Fibroblast of lung (primary cell): Measurements from ENCODE around the gene AFAP1.

Source experiments
- CTCF ChIP-seq, 2 donors: IDR thresholded peaks in 1 of 2; conservative IDR thresholded peaks in 1 of 2; 1 replicate in 1 of 2; 2 replicates in 1 of 2; pipeline ENCODE4 v1.5.1; 2011 to 2012; ENCODE audit warnings: low read length in 2 of 2, control low read depth in 1 of 2, inconsistent platforms in 1 of 2, low read depth in 1 of 2, mild to moderate bottlenecking in 1 of 2
- EZH2 ChIP-seq: IDR thresholded peaks from 2 replicates; pipeline ENCODE4 v1.5.1; 2012; ENCODE audit warnings: low read length, control low read depth, mild to moderate bottlenecking; ENCODE audit errors: missing control alignments

GRCh38 chr4:7904952-7905915 is 34.4 kb downstream of the AFAP1 start:
- TF ChIP-seq EZH2, result no peak
- no peak for TF ChIP-seq CTCF (conservative IDR thresholded peaks at IDR 0.05 in 1 of 2, IDR thresholded peaks at IDR 0.05 in 1 of 2; ENCODE audit: low read depth in 1 of 2, low read length in 2 of 2)
